ENCODE results near the gene LHFPL2.

The LHFPL2 gene

DNA sequence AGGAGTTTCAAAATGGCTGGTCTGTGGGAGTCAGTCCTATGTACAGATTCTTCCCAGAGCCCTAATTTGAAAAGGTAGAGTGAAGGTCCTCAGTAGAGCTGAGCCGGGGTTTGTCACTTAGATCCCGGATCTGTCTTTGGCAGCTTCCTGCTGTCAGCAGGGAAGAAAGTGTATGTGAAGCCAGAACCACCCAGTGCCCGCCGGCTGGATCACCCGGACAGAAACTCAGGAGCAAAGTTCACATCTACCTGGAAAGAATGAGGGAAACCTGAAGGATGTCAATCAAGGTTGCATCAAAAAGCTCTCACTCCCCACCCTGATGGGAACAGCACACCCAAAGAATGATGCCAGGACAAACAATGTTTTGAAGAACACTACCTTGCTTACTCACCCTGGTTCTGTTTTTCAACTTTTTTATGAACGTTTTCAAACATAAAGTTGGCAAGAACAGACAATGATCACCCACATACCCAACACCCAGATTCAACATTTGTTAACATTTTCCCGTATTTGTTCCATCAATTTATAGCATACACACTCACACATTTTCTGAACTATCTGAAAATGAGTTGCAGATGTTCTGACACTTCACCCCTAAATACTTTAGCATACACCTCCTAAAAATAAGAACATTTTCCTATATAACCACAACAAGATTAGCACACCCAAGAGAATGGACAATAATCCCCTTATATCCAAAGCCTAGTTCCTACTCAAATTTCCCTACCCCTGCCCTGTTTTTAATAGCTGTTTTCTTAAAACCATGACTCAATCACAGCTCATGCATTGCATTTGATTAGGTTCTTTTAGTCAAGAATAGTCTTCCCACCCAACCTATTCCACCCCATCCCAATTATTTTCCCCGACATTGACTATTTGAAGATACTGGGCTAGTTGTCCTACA, 133.9 kb downstream of the LHFPL2 start:
- no peak for DNase-seq

DNA sequence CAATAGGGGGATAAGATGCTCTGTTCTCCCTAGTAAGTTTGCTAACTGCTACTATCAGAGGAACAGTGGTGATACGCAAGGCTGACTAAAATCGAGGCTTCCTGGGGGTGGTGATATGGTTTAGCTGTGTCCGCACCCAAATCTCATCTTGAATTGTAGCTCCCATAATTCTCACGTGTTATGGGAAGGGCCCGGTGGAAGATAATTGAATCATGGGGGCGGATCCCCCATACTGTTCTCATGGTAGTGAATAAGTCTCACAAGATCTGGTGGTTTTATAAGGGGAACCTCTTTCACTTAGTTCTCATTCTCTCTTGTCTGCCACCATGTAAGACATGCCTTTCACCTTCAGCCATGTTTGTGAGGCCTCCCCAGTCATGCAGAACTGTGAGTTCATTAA, 135.1 kb downstream of the LHFPL2 start:
- DNase-seq, result no peak

GRCh38 chr5:78512435-78512834, 136.1 kb downstream of the LHFPL2 start:
- DNase-seq, result no peak

DNA sequence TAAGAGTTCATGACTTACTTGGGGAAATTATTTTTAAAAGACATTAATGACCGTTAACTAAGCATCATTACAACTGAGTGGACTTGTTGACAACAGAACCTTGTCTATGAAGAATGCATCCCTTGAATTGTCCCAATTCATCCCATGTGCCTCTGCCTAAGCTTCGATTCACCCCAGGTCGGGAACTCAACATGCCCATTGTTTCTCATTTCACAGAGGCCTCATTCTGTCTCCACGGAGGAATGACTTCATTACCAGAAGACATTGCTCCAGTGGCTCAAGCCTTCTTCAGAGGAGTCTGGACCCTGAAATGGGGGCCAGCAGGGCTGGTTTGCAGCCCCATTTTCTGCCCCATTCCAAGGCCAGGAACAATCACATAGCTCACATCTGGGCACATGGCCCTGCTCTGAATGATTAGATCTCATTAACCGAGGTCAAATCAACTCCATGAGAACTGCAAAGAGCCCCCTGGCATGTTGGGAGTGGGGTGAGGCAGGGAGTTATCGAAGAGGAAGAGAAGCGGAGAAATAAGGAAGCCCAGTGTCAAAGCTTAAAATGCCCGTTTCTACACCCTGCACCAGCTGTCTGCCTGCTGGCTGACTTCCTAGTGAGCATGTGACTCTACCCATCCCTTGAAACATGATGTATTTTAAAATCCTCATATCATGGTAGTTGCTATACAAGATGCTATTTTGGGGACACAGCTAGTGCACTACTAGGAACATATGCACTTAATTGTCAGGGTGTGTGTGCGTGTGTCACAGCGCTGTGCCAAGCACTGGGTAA, 137.3 kb downstream of the LHFPL2 start:
- DNase-seq, result no peak

- no peak for DNase-seq
Observed at GRCh38 chr5:78509884-78510769, 138.4 kb downstream of the LHFPL2 start.

GRCh38 chr5:78509145-78509865, 139.3 kb downstream of the LHFPL2 start:
- peak; percentile 15 for DNase-seq

DNA sequence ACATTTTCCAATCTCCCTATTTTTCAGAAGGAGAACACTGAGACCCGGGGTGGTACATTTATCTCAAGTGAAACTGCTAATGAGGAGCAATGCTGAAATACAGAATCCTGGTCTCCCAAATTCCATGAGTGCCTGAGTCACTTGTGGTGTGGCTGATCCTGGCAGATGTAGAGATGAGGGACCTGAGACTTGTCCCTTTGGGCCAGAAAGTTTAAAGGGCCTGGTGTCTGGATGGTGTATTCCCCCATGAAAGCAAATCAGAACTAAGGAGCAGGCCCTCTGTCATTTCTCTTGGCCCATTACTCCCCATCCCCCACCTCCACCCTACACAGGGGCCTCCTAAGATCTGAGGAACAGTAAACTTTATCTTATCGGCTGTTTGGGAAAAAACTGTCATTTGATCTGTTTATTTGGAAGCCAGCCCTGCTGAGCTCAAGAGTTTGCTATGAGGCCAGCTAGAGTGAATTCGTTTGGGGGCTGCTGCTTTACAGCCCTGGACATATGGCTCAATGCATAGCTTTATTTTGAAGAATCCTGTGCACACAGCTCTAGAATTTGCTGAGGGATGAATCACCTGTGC, 140.3 kb downstream of the LHFPL2 start:
- DNase-seq, result peak; percentile 13

DNA sequence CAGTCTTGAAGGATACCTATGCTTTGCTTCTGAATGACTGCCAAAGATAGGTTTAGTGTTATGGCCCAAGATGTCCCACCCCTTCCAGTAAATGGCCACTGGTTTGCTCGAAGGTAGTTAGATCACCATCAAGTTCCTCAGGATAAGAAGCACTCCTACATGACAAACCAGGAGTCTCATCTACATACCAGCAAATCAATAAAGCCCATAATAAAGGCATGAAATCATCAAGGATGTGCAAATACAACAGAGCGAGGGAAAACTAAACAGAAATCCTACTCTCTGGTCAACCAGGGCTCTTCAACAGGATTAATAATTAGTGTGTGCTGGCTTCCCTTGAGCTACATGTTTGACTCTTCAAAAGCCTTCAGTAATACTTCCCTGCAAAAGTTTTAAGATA, 141.0 kb downstream of the LHFPL2 start:
- DNase-seq, result no peak

DNA sequence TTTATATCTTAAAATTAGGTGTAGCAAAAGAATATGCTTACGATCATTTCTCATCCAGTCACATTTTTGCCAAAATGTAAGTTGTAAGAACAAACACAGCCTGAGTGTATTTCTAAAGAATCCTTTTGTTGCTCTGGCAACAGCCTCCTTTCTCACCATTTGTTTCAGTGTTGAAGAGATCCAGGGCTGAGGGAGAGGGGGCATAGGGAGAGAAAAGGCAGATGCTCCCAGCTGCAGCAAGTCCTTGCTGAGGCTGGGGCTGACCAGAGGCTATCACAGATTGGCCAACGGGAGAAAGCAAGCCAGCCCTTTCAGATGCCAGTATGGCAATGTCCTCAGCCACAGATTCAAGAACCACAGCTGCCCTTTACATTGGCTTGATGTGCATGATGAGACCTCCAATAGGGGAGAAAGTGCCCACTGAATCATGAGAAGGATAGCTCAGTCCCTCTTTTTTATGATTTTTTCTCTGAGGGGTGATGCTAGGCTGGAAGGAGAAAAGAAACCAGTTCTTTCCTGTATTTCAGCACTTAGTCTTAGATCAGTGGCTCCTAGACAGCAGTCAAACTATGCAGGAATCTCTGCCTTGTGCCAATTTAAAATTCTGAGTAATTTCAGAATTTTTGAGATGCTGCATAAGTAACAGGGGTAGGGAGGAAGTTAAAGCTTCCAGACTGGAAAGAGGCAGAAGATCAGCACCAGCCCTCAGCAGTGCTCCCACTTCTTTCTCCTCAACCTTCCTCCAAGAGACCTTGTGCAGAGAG, 142.1 kb downstream of the LHFPL2 start:
- DNase-seq, result no peak

- no peak for DNase-seq
Observed at GRCh38 chr5:78505860-78506259, 142.7 kb downstream of the LHFPL2 start.

DNA sequence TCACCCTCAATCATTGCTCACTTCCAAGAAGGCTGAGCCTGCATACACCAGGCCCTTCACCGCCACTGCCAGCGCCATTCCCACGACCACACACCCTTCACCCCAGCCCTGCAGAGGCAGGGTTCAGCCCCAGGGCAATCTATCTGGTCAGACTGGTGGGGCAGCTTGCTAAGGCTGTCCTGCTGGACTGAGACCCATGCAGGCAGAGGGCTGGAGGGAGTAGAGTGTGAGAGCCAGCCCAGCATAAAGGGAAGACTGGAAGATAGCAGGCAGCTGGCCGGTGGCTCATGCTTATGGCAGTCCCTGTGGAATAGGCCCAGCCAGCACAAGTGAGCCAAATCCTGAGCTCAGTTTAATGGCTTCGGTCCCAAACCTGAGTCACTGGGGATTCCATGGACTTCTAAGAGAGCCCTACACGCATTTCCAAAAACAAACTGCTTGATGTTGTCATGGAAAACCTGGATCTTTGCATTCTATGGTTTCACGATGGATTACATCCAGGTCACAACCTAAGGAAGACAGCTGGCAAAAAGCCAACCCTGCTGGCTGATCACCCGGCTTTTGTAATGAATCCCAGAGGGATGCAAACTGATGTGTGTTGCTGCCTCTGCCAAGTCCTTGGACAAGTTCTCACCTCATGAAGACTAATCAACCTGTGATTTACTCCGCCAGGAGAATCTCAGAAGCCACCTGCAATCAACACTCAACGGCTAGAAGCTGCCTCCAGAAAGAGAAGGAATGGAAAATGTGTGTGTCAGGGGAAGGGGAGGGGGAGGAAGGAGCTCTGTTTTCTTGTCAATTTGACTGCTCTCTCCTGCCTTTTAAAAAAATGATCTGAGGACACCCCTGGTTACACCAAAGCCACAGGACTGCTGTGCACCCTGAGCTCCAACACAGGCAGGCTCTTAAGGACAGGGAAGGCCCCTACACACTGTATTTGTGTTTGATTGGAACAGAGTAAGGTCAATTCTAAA, 143.6 kb downstream of the LHFPL2 start:
- DNase-seq, result peak; percentile 71

GRCh38 chr5:78503958-78504653, 144.5 kb downstream of the LHFPL2 start:
- no peak for DNase-seq

- no peak for DNase-seq
Observed at GRCh38 chr5:78501411-78502352, 146.9 kb downstream of the LHFPL2 start.

DNA sequence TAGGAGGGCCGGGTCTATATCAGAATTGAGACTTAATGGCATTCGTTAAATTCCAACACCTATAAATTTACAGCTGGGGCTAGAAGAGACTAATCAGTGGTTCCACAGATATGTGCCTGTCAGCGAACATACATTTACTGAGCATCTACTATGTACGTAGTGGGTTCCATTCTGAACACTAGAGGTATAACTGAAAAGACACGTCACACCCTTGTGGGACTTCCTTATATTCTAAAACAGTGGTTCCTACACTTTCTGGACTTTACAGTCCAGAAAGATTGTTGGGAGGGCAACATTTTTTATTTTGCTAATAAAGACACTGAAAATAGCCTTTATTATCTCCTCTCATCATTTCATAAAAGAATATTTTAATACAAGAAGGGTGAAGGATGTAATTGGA, 147.7 kb downstream of the LHFPL2 start:
- no peak for DNase-seq

GRCh38 chr5:78500028-78500427, 148.5 kb downstream of the LHFPL2 start:
- DNase-seq, result no peak

GRCh38 chr5:78499485-78499884, 149.1 kb downstream of the LHFPL2 start:
- DNase-seq, result no peak

DNA sequence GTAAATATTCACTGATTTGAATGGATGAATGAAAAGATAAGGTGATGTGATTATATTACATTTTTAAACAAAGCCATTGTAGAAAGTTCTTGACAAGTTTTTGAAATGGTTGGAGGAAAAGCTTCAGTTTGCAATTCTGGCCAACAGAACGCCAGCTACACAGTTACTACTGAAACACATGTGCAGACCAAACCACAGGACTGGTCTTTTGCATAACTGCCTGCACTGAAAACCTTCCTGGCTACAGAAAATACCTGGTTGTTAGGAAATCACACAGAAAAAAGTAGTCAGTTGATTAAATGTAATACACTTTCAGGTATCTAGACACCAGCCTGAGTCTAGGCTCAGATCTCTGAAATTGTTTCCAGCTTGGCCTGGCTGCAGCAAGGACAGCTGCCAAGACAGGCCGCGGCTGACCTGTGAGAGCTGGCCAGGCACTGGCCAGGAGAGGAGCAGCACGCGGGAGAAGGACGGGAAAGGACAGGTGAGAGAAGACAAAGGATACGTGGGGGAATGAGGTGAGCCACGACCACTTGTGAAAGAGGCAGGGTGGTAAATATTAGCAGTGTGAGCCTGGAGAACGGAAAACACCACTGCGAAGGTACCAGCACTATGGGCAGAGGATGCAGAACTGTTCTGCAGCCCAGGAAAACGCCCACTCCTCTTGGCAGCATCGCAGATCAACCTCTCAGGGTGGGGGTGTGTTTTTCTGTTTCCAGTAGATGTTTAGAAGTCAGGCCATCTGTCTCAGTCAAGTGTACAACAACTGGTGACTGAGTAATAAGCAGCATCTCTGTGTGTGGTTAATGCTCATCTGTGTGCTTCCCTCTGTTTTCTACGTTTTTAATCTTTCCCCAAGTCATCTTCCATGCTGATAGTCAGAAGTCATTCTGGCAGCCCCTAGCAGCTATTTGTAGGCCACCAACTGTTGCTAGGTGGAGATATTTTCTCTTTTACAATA, 150.7 kb downstream of the LHFPL2 start:
- no peak for DNase-seq
